A673 (cell line): ENCODE results near the gene ZC3H12A.

Experiments
- CTCF ChIP-seq: fragments of 300-800, 200-600 bp; sonication (generic); conservative IDR thresholded peaks from 2 replicates; pipeline ENCODE4 v1.5.1; 2017; ENCODE audit warnings: low read depth, mild to moderate bottlenecking, antibody characterized with exemption, low read length, moderate library complexity, mixed read lengths
- EZH2 ChIP-seq: fragments of 200-600 bp; sonication (generic); IDR thresholded peaks from 2 replicates; pipeline ENCODE4 v1.6.1; 2017; ENCODE audit warnings: borderline replicate concordance, low read depth, mild to moderate bottlenecking, mixed read lengths, antibody characterized with exemption, low read length; ENCODE audit not compliant: poor library complexity, severe bottlenecking

- no peak for TF ChIP-seq CTCF
- no peak for TF ChIP-seq EZH2
Measured at GRCh38 chr1:37441490-37441889, 32.9 kb upstream of the ZC3H12A start.
